Glomerular visceral epithelial cell (primary cell): ENCODE data around the gene CST7.
"Not testable (repeated sequence)": the region's sequence is repeated elsewhere in the genome, so short reads cannot be mapped to it uniquely, and the experiment has no call there.

Experiments
- DNase-seq: peaks from one replicate; pipeline ENCODE4 v3.0.0-alpha.2; 2016; ENCODE audit errors: extremely low spot score

CST7 gene

GRCh38 chr20:24929867-24930723 lies 19.0 kb upstream of the CST7 start:
- not testable (repeated sequence) for DNase-seq

GRCh38 chr20:24930724-24931688 lies 18.1 kb upstream of the CST7 start:
- not testable (repeated sequence) for DNase-seq

GRCh38 chr20:24931893-24932292 lies 17.2 kb upstream of the CST7 start:
- not testable (repeated sequence) for DNase-seq

GRCh38 chr20:24933266-24933908 lies 15.7 kb upstream of the CST7 start:
- DNase-seq: no peak

- DNase-seq: no peak
These were observed 14.9 kb upstream of the CST7 start for GRCh38 chr20:24934101-24934661.

- DNase-seq: no peak
These were observed 14.4 kb upstream of the CST7 start for GRCh38 chr20:24934716-24935115.

- no peak for DNase-seq
These were observed 13.9 kb upstream of the CST7 start for GRCh38 chr20:24935140-24935539.

GRCh38 chr20:24935766-24936525 lies 13.1 kb upstream of the CST7 start:
- DNase-seq: no peak

GRCh38 chr20:24936526-24937407 lies 12.3 kb upstream of the CST7 start:
- no peak for DNase-seq

GRCh38 chr20:24937579-24937978 lies 11.5 kb upstream of the CST7 start:
- DNase-seq: no peak

- no peak for DNase-seq
These were observed 10.6 kb upstream of the CST7 start for GRCh38 chr20:24938498-24938897.

- no peak for DNase-seq
These were observed 10.0 kb upstream of the CST7 start for GRCh38 chr20:24939036-24939435.

GRCh38 chr20:24942679-24943078 lies 6.4 kb upstream of the CST7 start:
- DNase-seq: no peak

GRCh38 chr20:24943196-24943595 lies 5.9 kb upstream of the CST7 start:
- DNase-seq: no peak

- no peak for DNase-seq
These were observed 5.3 kb upstream of the CST7 start for GRCh38 chr20:24943731-24944130.

- DNase-seq: not testable (repeated sequence)
These were observed 2.7 kb upstream of the CST7 start for GRCh38 chr20:24946376-24946775.

GRCh38 chr20:24948396-24948938 lies 602 bp upstream of the CST7 start:
- DNase-seq: not testable (repeated sequence)

GRCh38 chr20:24949756-24950127 lies 673 bp downstream of the CST7 start:
- no peak for DNase-seq

GRCh38 chr20:24950128-24950835 lies 1.2 kb downstream of the CST7 start:
- DNase-seq: no peak
